Smooth muscle cell (in vitro differentiated cells): ENCODE measurements around the gene EMC7. TPM values are rescaled to one million over a fixed set of nuclear protein-coding genes. Genes with fewer than 3 reads are reported as not detected.
A peak's percentile ranks its signal among the peaks of the same experiment; 100 is the strongest.

Experiments used
- DNase-seq: peaks from one replicate; lab custom pipeline; 2025; ENCODE audit not compliant: unreplicated experiment; lab: John Stamatoyannopoulos, UW
- H2AFZ ChIP-seq: fragments of 200-600 bp; sonication (generic); 2 replicates; pipeline ENCODE4 v1.6.0; 2016; ENCODE audit warnings: antibody characterized with exemption, low read depth, mild to moderate bottlenecking
- H3F3A ChIP-seq: fragments of 200-600 bp; sonication (generic); 2 replicates; pipeline ENCODE4 v1.6.0; 2017; ENCODE audit warnings: antibody characterized with exemption, low read depth
- H3K27ac ChIP-seq: fragments of 200-600 bp; sonication (generic); 2 replicates; pipeline ENCODE4 v1.5.1; 2016; ENCODE audit warnings: low read depth, mild to moderate bottlenecking
- H3K27me3 ChIP-seq: fragments of 200-600 bp; sonication (generic); 2 replicates; pipeline ENCODE4 v1.6.1; 2016; ENCODE audit warnings: low read depth, mild to moderate bottlenecking
- H3K36me3 ChIP-seq: fragments of 200-600 bp; sonication (generic); 2 replicates; pipeline ENCODE4 v1.5.1; 2016; ENCODE audit warnings: low read depth
- H3K4me1 ChIP-seq: fragments of 200-600 bp; sonication (generic); 2 replicates; pipeline ENCODE4 v1.5.1; 2016; ENCODE audit warnings: low read depth
- H3K4me2 ChIP-seq: fragments of 200-600 bp; sonication (generic); 2 replicates; pipeline ENCODE4 v1.6.0; 2016; ENCODE audit warnings: mild to moderate bottlenecking
- H3K4me3 ChIP-seq: fragments of 200-600 bp; sonication (generic); 2 replicates; pipeline ENCODE4 v1.5.1; 2016; ENCODE audit warnings: mild to moderate bottlenecking
- H3K79me2 ChIP-seq: fragments of 200-600 bp; sonication (generic); 2 replicates; pipeline ENCODE4 v1.6.0; 2016; ENCODE audit warnings: low read depth, mild to moderate bottlenecking
- H3K9ac ChIP-seq: fragments of 200-600 bp; sonication (generic); 2 replicates; pipeline ENCODE4 v1.6.0; 2016; ENCODE audit warnings: low read depth
- H3K9me3 ChIP-seq: fragments of 200-600 bp; sonication (generic); replicated peaks from 2 replicates; pipeline ENCODE4 v1.5.1; 2016; ENCODE audit warnings: low read depth
- H4K20me1 ChIP-seq: fragments of 200-600 bp; sonication (generic); 2 replicates; pipeline ENCODE4 v1.6.0; 2016; ENCODE audit warnings: low read depth
- CTCF ChIP-seq: fragments of 200-600 bp; sonication (generic); IDR thresholded peaks from 2 replicates; pipeline ENCODE4 v1.5.1; 2017; ENCODE audit warnings: borderline replicate concordance, mild to moderate bottlenecking, antibody characterized with exemption; ENCODE audit not compliant: insufficient read depth, poor library complexity, severe bottlenecking
- WGBS: methylation state at CpG from one replicate; pipeline ENCODE4 v1.1.7; 2016; ENCODE audit warnings: low lambda C conversion rate; 5-methylcytosine and 5-hydroxymethylcytosine counted together
- polyA plus RNA-seq: library from polyadenylated mRNA; unstranded; fragments of >200 nt; fragmentation: Nextera tagmentation; extraction: Ambion mirVana; gene quantifications from 2 replicates; pipeline ENCODE4 v1.2.1, GENCODE V29; 2016
- total RNA-seq: library from RNA; depleted of rRNA; stranded (reverse); fragments of >200 nt; gene quantifications from 2 replicates; pipeline ENCODE4 v1.2.3, GENCODE V29; 2014

Gene EMC7
- total RNA-seq (60.6 and 84.2 TPM in 2 replicates), polyA plus RNA-seq (201 and 218 TPM in 2 replicates)

GRCh38 chr15:34101366-34102174 is at the start of gene EMC7, which contains the start of gene PGBD4:
TSS of gene EMC7 (minus strand) at chr15:34101862. CDS start at chr15:34101839, 23 bp downstream.
TSS of gene PGBD4 (plus strand) at chr15:34102083. CDS start at chr15:34102532, 449 bp downstream.
- peak within 1 kb of the TSS; percentile 87 for H3K4me2 ChIP-seq
- TF ChIP-seq CTCF, result no peak
- peak within 1 kb of the TSS; percentile 91 for H2AFZ ChIP-seq
- no peaks in the 10 kb centered on the region for H3F3A ChIP-seq
- peaks cover 45% of the 10 kb centered on the region for H3K79me2 ChIP-seq
- peak within 1 kb of the TSS; percentile 88 for H3K9ac ChIP-seq
- DNase-seq, result peak; percentile 90
- peaks cover under 1% of the 10 kb centered on the region for H4K20me1 ChIP-seq
- no peaks in the 10 kb centered on the region for H3K36me3 ChIP-seq
- peak within 1 kb of the TSS; percentile 83 for H3K4me3 ChIP-seq
- peaks cover 10% of the 10 kb centered on the region for H3K4me1 ChIP-seq
- peak within 1 kb of the TSS; percentile 89 for H3K27ac ChIP-seq
- no peaks in the 10 kb centered on the region for H3K27me3 ChIP-seq
- 2% methylated on average over 48 of the region's 48 CpGs for WGBS
- H3K9me3 ChIP-seq, result no peaks in the 10 kb centered on the region

- 76% methylated on average over 6 of the region's 6 CpGs for WGBS
- TF ChIP-seq CTCF, result no peak
- Histone ChIP-seq H4K20me1 (no peaks in the 10 kb centered on the region), H3K9ac (no peak overlapping the region), H3K27me3 (no peaks in the 10 kb centered on the region), H3K4me3 (no peak overlapping the region), H3K4me2 (no peak overlapping the region), H3K9me3 (no peaks in the 10 kb centered on the region), H3F3A (no peaks in the 10 kb centered on the region), H2AFZ (no peak overlapping the region), H3K36me3 (peaks cover 31% of the 10 kb centered on the region), H3K79me2 (no peaks in the 10 kb centered on the region), H3K27ac (no peak overlapping the region), H3K4me1 (no peaks in the 10 kb centered on the region)
- no peak for DNase-seq
These were observed 45.9 kb upstream of the EMC7 start for GRCh38 chr15:34147371-34148140.

DNA sequence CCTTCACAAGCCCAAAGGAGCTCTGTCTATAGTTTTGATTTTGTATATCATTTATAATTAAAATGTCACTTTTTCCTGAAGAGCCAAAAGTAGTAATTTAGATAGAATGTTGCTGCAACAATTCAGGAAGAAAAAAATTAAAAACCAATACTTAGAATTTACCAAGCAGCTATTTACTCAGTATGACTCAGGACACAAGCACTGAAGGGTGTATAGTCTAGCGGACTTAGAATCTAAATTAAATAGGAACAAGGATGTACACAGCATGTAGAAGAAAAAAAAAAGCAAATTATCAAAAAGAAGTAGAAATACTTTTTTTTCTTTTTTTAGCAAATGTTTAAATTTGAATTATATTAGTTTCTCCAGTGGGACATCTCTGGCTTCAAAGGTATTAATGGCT is 31.8 kb upstream of the EMC7 start:
- Histone ChIP-seq H3K4me1 (no peaks in the 10 kb centered on the region), H3K4me2 (no peak overlapping the region), H3K27ac (no peak overlapping the region), H4K20me1 (no peaks in the 10 kb centered on the region), H3K9ac (no peak overlapping the region), H3K79me2 (no peaks in the 10 kb centered on the region), H3K27me3 (no peaks in the 10 kb centered on the region), H2AFZ (no peak overlapping the region), H3K9me3 (no peaks in the 10 kb centered on the region), H3K4me3 (no peak overlapping the region), H3K36me3 (no peaks in the 10 kb centered on the region), H3F3A (no peaks in the 10 kb centered on the region)
- 93% methylated on average over 1 of the region's 1 CpG for WGBS
- no peak for TF ChIP-seq CTCF
- no peak for DNase-seq
